ENCODE measurements around the gene FDXR. TPM values are rescaled to one million over a fixed set of nuclear protein-coding genes. Genes with fewer than 3 reads are reported as not detected.

Gene FDXR
- total RNA-seq, 1 experiment from 2014 or later: 18.2 TPM

GRCh38 chr17:74852237-74853047 is 20.4 kb downstream of the FDXR start:
- BruUV-seq (replicated peaks): no TSS peak
- H3F3A ChIP-seq (ENCODE audit: insufficient read depth, low read depth): no peaks in the 10 kb centered on the region; the same call in 1 of the 2 replicates
- no peak overlapping the region for H3K4me3 ChIP-seq
- POLR2A ChIA-PET (ENCODE audit: unreplicated experiment): interaction anchor here (0.6 kb wide), 1 partner anchor 244 kb away, joined by 5 read pairs; no protein-coding TSS in a partner anchor
- H3K4me1 ChIP-seq (replicated peaks; ENCODE audit: insufficient read depth): no peaks in the 10 kb centered on the region
- H3K4me2 ChIP-seq: no peak overlapping the region
- intact Hi-C loops (cut with micrococcal nuclease; ENCODE audit: unreplicated experiment): no loop called here
- no peaks in the 10 kb centered on the region for H4K20me1 ChIP-seq (ENCODE audit: insufficient read depth)
- no peak overlapping the region for H3K27ac ChIP-seq
- CTCF ChIA-PET: no interaction called here
- H3K36me3 ChIP-seq (ENCODE audit: low read depth): no peaks in the 10 kb centered on the region
- no peaks in the 10 kb centered on the region for H3K79me2 ChIP-seq (ENCODE audit: low read depth)
- DNase-seq: no peak
- H2AFZ ChIP-seq: no peak overlapping the region
- peaks cover 66% of the 10 kb centered on the region for H3K27me3 ChIP-seq (ENCODE audit: insufficient read depth, low read depth)
- no peaks in the 10 kb centered on the region for H3K9me2 ChIP-seq (ENCODE audit: insufficient read depth)
- no peaks in the 10 kb centered on the region for H3K9me3 ChIP-seq (ENCODE audit: insufficient read depth, low read depth)
- no peak for TF ChIP-seq EZH2 (IDR thresholded peaks at IDR 0.05; ENCODE audit: low read depth)
- TF ChIP-seq, protein P1, sequence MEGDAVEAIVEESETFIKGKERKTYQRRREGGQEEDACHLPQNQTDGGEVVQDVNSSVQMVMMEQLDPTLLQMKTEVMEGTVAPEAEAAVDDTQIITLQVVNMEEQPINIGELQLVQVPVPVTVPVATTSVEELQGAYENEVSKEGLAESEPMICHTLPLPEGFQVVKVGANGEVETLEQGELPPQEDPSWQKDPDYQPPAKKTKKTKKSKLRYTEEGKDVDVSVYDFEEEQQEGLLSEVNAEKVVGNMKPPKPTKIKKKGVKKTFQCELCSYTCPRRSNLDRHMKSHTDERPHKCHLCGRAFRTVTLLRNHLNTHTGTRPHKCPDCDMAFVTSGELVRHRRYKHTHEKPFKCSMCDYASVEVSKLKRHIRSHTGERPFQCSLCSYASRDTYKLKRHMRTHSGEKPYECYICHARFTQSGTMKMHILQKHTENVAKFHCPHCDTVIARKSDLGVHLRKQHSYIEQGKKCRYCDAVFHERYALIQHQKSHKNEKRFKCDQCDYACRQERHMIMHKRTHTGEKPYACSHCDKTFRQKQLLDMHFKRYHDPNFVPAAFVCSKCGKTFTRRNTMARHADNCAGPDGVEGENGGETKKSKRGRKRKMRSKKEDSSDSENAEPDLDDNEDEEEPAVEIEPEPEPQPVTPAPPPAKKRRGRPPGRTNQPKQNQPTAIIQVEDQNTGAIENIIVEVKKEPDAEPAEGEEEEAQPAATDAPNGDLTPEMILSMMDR (conservative IDR thresholded peaks at IDR 0.05): no peak

DNA sequence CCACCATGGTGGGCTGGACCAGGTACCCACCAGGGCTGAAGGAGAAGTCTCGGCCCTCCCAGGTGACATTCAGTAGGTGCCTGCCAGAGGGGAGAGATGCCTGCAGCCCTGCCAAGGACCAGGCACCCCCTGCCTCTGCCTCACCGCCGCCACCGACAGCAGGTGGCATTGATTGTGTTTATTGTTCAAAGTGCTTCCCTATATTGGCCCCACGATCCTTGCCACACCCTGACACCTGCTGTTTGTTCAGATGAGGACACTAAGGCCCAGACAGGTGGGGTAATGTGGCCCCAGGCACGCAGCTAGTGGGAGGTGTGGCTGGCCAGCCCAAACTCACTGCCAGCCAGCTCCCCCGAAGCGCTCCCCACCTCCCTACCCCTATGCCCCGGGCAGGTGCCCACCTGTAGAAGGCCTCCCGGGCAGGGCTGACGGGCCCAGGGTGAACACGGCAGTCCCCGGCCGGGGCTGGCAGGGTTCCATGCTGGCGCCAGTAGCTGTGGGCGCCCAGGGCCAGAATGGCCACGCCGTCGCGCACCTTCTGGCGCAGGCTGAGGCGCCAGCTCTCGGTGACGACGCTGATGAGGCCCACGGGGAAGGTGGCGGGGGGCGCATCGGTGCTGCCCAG is 21.1 kb downstream of the FDXR start:
- Histone ChIP-seq H3K4me2 (no peak overlapping the region), H3K36me3 (ENCODE audit: low read depth) (no peaks in the 10 kb centered on the region), H2AFZ (no peak overlapping the region), H4K20me1 (ENCODE audit: insufficient read depth) (no peaks in the 10 kb centered on the region), H3K27me3 (ENCODE audit: insufficient read depth, low read depth) (peaks cover 60% of the 10 kb centered on the region), H3F3A (ENCODE audit: insufficient read depth, low read depth) (no peaks in the 10 kb centered on the region; the same call in 1 of the 2 replicates), H3K9me2 (ENCODE audit: insufficient read depth) (no peaks in the 10 kb centered on the region), H3K4me3 (no peak overlapping the region), H3K27ac (no peak overlapping the region), H3K79me2 (ENCODE audit: low read depth) (no peaks in the 10 kb centered on the region), H3K4me1 (replicated peaks; ENCODE audit: insufficient read depth) (no peaks in the 10 kb centered on the region), H3K9me3 (ENCODE audit: insufficient read depth, low read depth) (no peaks in the 10 kb centered on the region)
- TF ChIP-seq, protein P1 (conservative IDR thresholded peaks at IDR 0.05): no peak
- TF ChIP-seq EZH2 (IDR thresholded peaks at IDR 0.05; ENCODE audit: low read depth): no peak
- no peak for DNase-seq
- ChIA-PET CTCF (no interaction called here), POLR2A (ENCODE audit: unreplicated experiment) (no interaction called here)
- no TSS peak for BruUV-seq (replicated peaks)
- intact Hi-C loops (cut with micrococcal nuclease; ENCODE audit: unreplicated experiment): no loop called here

- no TSS peak for BruUV-seq (replicated peaks)
- no peak for DNase-seq
- intact Hi-C loops (cut with micrococcal nuclease; ENCODE audit: unreplicated experiment): no loop called here
- CTCF ChIA-PET: no interaction called here
- POLR2A ChIA-PET (ENCODE audit: unreplicated experiment): interaction anchor here (0.6 kb wide), 1 partner anchor 285 kb away, joined by 4 read pairs; no protein-coding TSS in a partner anchor
- Histone ChIP-seq H3K36me3 (ENCODE audit: low read depth) (no peaks in the 10 kb centered on the region), H3F3A (ENCODE audit: insufficient read depth, low read depth) (no peaks in the 10 kb centered on the region; the same call in 1 of the 2 replicates), H2AFZ (no peak overlapping the region), H3K79me2 (ENCODE audit: low read depth) (no peaks in the 10 kb centered on the region), H3K27me3 (ENCODE audit: insufficient read depth, low read depth) (peaks cover 53% of the 10 kb centered on the region), H3K27ac (no peak overlapping the region), H3K9me2 (ENCODE audit: insufficient read depth) (no peaks in the 10 kb centered on the region), H4K20me1 (ENCODE audit: insufficient read depth) (no peaks in the 10 kb centered on the region), H3K4me3 (no peak overlapping the region), H3K4me2 (no peak overlapping the region), H3K9me3 (ENCODE audit: insufficient read depth, low read depth) (no peaks in the 10 kb centered on the region), H3K4me1 (replicated peaks; ENCODE audit: insufficient read depth) (no peaks in the 10 kb centered on the region)
- no peak for TF ChIP-seq EZH2 (IDR thresholded peaks at IDR 0.05; ENCODE audit: low read depth)
- TF ChIP-seq, protein P1 (conservative IDR thresholded peaks at IDR 0.05): no peak
Observed at GRCh38 chr17:74850914-74851313, 21.9 kb downstream of the FDXR start.

Data from PC-9 (cell line).